A549 (cell line): Measurements from ENCODE around the gene SERHL2.
"Not testable (repeated sequence)": the region's sequence is repeated elsewhere in the genome, so short reads cannot be mapped to it uniquely, and the experiment has no call there.

Source experiments
- CTCF ChIP-seq: fragments of >200 bp; sonication (Bioruptor Twin); formaldehyde crosslinking; IDR thresholded peaks from 3 replicates; pipeline ENCODE4 v1.5.1; 2016
- POLR2A ChIP-seq: IDR thresholded peaks from 2 replicates; pipeline ENCODE4 v1.6.1; 2012; ENCODE audit warnings: mild to moderate bottlenecking, low read length

DNA sequence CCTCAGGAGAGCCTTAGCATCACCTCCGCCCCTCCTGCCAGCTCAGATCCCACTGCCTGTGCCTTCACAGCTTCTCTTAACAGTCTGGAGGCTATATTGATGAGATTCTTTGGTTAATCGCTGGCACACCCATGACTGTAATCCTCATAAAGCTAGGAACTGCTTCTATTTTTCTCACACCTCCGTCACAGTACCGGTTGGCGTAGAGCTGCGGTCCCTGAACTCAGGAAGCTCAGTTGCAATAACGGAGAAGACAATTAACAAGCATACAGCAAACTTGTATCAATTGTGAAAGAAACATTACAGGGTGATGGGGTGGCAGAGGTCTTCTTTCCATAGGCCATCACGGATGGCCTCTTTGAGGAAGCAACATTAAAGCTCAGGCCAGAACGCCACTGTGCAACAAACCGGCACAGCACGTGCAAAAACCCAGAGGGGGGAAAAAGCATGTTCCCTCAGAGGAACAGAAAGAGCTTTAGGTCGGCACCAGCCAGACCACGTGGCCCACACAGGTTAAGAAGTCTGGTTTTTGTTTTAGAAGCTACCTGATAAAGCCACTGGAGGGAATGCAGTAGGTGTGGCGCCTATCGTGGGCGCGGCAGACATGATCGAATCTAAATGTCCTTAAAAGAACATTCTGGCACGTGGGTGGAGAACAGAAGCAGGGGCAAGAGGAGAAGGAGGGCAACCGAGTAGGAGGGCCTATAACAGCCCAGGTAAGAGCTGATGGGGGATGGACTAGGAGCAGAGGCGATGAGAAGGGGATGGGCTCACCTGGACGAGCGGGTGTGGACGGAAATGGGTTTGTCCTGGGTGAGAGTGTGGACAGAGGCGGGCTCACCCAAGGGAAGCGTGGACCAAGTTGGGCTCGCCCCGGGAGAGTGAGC lies 34.9 kb upstream of the SERHL2 start:
- not testable (repeated sequence) for TF ChIP-seq POLR2A, CTCF
